COLO829 (cell line): ENCODE data around the gene PHTF2.

Experiments used
- DNase-seq: peaks from one replicate; pipeline ENCODE4 v3.0.0; 2012; ENCODE audit warnings: low spot score

Gene PHTF2

DNA sequence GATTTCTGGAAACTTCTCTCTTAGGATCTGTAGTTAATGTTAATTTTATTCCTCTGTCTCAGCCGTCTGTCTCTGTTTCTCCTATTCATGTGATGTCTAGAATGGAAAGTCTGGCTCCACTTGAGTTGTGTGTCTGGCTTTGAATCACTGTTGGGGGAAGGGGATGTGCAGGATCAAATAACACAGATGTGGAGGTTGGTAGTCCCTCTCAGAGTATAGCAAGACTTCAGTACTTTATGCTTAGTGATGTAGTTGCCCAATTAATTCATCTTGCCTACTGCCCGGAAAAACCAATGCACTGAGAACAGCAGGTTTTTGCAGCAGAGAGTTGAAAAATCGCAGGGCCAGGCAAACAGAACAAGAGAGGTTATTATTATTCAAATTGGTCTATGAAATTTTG lies 79.2 kb downstream of the PHTF2 start:
- no peak for DNase-seq

DNA sequence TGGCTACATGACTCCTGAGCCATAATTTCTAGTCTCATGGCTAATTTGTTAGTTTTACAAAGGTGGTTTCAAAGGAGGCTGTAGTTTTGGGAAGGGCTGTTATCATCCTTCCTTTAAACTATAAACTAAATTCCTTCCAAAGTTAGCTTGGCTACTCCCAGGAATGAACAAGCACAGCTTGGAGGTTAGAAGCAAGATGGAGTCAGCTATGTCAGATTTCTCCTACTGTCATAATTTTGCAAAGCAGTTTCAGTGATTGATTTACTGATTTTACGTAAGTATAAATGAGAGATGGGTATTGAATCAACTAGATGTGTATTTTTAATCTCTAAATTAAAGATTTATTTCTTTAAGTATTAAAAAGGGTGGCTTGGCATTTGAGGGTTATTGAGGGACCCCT lies 79.9 kb downstream of the PHTF2 start:
- DNase-seq = no peak

DNA sequence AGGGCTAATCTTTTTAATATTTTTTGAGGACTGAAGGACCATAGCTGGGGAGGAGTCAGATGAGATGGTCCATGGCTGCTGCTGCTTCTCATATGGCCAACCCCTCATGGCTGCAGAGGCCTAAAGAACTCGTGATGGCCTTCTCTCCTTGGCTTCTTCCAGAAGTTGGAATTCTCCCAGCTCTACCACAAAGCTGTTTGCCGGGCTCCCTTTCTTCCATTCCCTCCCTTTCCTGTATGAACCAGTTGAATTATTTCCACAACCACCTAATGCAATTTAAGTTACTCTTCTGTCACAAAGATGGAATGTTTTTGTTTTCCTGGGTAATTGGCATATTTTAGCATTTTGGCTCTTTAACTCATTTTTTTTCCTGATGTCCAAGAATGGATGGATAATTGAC lies 80.7 kb downstream of the PHTF2 start:
- DNase-seq = no peak

DNA sequence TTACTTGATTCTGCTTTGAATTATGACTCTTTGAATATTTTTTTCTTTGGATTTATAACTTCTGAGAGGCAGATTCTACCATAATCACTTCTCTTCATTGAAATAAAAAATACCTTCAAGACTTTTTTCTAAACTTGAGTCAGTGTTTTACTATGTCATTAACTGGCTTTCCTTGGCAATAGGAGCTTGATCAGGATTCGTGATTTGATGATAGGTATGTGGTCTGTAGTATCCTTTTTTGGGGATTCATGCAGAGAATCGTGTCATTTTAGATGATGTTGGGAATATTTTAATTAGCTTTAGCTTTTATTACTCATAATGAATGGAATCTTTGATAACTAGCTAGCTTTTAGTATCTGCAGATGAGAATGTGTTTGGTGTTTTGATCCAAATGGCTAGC lies 83.3 kb downstream of the PHTF2 start:
- no peak for DNase-seq

DNA sequence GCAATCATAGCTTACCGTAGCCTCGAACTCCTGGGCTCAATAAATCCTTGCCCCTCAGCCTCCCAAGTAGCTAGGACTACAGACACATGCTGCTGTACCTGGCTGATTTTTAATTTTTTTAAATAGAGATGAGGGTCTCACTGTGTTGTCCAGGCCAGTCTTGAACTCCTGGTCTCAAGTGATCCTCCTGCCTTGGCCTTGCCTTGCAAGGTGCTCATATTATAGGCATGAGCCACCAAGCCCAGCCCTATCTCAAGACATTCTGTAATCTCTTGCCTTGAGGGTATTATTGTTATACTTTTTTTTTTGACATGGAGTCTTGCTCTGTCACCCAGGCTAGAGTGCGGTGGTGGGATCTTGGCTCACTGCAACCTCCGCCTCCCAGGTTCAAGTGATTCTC lies 86.6 kb downstream of the PHTF2 start:
- DNase-seq = no peak

DNA sequence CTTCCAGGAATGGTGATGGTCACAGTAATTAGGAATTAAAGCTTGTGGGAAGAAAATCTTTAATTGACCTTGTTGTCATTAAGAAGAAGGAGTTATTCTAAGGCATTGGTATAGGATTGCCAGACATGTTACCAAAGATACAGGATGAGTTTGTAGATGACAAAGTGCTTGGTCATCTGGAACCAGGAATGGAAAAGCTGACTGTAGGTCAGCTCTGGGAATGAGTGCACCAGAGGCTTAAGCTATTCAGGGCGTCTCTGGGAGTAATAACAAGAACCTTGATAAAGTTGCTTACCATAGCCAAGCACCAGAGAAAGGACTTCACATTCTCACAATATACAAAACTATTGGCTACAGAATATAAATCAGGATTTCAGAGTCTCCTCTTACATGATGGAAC lies 89.0 kb downstream of the PHTF2 start:
- DNase-seq = no peak

DNA sequence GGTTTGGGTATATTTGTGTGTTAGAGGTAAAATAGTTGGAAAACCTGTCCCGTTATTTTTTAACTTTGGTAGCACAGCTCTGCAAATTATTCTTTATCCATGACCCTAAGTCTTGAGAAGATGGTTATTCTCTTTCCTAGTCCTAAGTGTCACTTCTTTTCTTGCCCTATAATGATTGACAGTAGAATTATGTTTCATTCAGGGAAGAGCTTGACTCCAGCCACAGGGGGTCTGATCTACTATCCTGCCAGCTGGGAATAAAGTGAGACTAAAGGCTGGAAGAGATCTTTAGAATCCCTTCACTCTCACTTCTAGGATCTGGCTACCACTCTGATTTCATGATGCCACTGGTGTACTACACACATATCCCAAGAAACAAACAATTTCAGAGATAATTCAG lies 90.4 kb downstream of the PHTF2 start:
- no peak for DNase-seq

DNA sequence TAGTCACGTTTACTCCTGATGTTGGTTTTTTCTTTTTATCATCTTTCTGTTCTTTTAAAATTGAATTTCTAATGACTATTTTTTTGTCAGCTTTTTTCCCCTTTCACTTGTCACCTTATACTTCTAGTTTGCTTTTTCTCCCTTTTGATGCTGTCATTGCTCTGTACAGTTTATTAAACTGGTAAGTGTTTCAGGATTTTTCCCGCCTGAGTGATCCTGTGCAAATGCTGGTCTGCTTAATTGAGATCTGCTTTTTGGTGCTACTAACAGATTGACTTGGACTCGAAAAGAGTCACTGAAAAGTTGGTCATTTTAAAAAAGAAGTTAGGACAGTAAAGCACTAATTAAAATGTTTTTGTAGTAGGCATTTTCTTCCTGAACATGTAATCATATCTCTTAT lies 95.2 kb downstream of the PHTF2 start:
- DNase-seq = no peak

DNA sequence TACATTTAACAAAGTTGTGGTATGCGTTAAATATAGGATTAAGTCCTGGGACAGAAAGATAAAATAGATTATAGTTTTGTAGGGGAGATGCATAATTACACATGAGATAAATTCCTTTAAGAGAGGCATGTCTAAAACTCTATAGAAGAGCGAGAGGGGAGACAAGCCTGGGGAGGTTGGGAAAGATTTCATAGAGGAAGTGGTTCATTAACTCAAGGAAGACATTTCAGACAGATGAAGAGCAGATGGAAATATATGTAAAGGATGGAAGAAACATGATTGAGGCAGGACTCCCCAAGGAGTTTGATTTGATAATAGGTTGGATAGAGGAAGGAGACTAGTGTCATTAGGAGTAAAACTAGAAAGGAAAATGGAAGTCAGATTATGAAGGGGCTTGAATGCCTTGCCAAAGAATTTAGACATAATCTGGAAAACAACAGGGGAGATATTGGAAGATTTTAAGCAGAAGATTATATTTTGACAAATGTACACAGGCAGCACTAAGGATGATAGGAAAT lies 96.1 kb downstream of the PHTF2 start:
- no peak for DNase-seq

DNA sequence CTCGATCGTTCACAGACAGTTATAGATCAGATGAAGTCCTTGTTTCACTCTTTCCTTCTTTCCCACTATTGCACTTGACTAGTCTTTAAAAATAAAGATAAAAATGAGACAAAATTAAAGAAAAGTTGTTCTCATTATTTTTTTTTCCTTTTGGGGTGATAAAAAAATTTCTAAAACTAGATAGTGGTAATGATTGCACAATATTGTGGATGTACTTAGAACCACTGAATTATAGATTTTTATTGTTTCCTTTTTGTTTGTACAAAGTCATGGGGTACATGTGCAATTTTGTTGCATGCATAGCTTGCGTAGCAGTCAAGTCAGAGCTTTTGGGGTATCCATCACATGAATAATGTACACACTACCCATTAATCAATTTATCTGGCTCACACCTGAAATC lies 97.3 kb downstream of the PHTF2 start:
- no peak for DNase-seq

DNA sequence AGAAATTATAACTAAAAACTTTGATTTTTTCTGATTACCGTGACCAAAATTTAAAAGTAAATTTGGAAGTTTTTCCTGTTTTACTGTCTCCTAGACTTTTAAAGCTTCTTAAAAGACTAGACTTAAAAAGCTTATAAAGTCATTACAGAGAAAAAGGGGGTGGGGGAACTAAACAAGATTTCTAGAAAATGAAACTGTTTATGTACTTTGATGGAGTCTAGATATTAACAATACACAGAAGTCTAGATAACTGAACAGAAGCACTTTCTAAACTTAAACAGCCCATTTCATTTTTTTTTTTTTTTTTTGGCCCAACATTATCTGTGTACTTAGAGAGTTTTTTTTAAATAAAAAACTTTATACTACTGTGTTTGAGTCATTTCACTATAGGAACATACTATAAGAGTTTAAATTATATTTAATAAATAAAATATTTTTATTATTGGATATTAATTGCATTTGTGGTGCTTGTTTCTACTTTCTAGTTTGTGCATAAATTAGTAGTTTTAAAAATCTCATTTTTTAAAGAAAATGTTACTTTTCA lies 98.5 kb downstream of the PHTF2 start:
- DNase-seq = no peak

DNA sequence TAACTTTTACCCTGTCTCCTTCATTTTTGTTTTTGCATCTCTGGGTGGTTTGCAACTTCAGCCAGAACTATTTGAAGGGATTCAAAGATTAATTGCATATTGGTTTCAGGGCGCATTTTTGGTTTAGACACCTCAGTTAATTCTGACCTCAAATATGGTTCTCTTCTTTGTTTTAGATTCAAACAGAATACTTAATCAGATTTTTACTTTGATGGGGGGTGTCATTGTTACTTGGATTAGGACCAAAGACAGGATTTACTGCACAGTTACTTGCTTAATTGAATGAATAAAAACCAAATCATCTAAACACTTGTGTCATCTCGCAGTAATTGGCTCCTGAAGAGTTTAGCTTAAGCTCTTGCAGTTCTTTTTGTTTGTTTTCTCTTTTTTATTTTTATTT lies 100.9 kb downstream of the PHTF2 start:
- DNase-seq = no peak

DNA sequence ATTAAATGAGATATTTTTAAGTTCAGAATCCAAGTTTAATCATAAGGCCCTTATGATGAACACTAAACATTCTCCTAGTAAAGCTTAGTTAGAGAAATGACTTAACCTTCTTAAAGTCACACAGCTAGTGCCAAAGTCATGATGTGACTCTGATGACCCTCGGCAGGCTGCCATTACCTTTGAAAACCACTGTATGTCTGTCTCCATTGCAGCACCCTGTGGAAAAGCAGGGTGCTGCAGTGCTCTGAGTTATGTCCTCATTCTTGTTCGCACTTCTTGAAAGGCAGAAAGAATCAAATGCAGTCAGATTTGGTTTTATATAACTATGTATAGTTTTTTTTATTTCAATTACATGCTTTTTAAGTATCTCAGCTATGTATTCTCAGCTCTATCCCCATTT lies 105.0 kb downstream of the PHTF2 start:
- DNase-seq = no peak

DNA sequence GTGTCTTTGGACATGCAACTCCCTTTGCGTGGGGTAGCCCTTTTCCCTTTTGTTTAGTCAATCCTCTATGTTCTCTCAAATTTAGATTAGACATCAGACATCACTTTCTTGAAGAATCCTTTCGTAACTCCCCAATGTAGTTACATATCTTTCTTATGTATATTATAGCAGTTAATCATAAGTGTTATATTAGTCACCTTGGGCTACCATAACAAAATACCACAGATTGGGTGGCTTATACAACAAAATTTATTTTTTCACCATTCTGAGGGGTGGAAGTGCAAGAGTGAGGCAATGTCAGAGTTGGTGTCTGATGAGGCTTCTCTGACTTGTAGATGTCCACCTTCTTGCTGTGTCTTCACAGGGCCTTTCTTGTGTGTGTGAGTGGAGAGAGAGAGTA lies 105.7 kb downstream of the PHTF2 start:
- DNase-seq = no peak

DNA sequence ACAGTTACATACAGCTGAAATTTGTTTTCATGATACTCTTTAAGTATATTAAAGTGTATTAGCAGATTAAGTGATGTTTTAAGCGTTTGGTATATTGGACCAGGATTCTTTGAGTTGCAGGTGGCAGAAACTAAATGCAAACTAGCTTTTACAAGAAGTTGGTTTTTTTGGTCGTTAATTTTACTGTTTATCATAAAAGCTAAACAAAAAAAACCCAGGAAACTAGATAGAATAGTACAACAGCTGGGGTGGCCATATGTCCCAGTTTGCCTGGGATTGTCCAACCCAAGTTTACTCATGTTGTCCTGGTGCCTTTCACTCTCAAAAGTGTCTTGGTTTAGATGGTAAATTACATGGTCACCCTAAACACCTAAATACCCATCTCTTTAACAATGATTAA lies 108.7 kb downstream of the PHTF2 start:
- DNase-seq = no peak

DNA sequence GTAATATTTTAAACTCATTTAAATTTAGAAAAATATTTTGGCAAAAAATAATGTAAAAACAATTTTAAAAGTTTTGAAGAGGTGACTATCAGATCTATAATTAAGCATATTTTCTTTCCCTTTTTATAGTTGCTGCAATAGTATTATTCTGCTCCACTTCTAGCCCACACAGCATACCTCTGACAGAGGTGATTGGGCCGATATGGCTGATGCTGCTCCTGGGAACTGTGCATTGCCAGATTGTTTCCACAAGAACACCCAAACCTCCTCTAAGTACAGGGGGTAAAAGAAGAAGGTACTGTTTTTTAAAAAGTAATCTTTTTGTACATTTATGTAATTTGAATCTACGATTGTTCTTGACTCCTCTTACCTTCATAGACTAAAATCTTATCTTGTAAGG lies 110.1 kb downstream of the PHTF2 start:
- no peak for DNase-seq

DNA sequence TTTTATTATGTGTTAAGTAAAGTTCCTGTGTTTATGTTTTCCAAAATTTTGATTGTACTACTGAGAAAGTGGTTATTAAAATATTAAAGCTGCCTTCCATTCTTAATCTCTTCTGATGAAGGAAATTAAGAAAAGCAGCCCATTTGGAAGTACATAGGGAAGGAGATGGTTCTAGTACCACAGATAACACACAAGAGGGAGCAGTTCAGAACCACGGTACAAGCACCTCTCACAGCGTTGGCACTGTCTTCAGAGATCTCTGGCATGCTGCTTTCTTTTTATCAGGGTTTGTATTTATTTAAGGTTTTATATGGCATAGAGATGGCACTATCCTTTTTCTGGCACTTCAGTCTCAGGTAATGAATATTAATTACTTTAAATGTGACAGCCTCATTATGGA lies 111.6 kb downstream of the PHTF2 start:
- DNase-seq = no peak

DNA sequence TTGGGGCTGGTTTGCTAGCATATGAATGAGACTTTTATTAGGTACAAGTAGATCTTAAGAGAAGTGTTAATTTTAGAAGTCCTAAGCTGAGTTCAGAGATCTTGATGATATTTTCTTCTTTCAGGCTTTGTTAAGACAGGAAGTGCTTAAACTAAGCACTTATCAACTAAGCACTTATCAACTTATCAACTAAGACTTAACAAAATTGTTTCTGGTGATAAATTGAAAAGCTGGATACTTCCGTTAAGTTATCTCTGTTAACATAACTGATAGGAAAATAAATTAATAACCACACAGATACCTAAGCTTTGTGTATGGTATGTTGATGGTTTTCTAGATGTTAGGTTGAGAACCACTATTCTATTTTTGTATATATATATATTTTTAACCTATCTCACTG lies 113.7 kb downstream of the PHTF2 start:
- DNase-seq = no peak

DNA sequence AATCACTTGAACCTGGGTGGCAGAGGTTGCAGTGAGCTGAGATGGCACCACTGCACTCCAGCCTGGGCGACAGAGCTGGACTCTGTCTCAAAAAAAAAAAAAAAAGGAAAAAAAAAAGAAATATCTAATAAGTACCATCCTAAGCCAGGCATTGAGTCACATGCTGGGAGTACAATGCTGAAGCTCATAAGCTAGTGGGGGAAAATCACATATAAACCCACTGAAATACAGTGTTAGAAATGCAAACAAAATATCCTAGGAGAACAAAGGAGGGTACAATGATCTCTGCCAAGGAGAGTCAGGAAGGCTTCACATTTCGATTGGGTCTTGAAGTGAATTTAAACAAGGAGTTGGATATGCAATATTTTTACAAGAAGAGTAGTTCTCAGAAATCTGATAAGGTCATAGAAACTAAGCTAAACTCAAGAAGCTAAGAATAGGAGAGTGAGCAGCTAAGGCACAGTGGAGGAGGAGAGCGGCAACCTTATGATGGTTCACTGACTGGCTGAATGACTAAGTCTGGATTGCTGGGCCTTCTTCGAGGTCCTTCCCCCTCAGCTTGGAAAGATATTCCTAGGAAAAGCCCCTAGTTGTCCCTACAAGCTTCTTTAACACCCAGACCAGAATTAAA lies 115.5 kb downstream of the PHTF2 start:
- DNase-seq = no peak

DNA sequence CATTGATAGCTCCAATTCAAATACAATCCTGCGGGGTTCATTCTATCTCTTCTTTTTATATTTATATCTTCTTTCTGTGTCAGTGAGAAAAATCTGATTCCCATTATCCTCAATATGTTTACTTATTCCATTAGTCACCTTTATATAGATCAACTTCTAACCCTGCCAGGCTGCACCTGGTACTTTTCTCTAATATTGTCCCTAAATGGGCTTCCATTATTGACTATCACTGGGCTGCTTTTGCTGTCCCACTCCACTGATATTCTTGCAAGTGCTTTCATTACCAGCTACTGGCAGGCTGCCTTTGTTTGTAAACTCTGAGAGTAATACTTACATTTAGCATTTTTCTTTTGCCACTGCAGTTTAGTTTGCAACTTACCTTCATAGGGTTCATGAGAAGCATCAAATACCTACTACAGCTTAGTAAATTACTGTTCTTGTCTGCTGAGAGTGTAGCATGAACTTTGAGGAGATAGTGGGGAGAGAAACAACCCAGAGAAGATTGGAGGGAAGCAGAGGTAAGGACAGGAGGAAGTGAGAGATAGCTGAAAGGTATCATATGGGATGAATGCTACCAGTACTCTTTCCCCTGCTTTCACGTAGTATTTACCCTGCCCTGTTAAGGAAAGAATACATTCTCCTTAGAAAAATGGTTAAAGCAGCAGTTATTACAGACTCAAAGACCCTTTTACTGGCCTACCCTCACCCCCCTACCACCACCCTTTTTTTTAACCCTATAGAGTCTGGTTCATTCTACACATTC lies 119.1 kb downstream of the PHTF2 start:
- DNase-seq = no peak

DNA sequence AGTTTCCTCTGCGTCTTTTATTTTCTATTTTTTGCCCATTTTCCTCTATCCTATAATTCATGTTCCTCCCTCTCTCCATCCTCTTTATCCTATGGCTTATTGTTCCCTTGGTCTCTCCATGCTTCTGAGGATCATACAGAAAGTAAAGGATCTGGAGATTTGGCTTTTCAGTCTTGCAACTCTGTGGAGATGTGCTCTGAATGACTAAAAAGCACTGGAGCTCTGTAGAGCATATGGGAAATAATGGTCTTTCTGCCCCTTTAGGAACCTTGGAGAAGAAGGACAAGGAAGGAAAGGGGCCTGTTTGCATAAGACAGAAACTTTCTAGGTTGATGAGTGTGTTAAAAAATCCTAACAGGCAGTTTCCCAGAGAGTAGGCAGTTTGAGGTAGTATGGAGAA lies 120.1 kb downstream of the PHTF2 start:
- no peak for DNase-seq

DNA sequence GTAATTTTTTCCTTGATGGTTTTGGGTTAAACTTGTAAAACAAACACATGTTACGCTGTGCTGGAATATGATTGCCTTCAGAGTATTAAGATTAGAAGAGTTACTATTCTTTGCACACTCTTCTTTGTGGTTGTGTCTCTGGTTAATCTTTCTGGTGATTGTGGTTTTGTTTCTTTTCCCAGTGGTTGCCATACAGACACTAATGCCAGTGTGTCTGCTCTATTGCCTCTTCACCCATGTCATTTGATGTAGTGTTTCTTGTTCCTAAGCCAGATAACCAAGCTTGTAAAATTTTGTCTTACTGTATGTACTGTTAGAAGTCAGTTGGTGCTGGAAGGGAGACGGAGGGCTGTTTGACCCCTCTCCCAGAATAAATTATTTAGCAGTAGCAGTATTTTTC lies 124.8 kb downstream of the PHTF2 start:
- no peak for DNase-seq

DNA sequence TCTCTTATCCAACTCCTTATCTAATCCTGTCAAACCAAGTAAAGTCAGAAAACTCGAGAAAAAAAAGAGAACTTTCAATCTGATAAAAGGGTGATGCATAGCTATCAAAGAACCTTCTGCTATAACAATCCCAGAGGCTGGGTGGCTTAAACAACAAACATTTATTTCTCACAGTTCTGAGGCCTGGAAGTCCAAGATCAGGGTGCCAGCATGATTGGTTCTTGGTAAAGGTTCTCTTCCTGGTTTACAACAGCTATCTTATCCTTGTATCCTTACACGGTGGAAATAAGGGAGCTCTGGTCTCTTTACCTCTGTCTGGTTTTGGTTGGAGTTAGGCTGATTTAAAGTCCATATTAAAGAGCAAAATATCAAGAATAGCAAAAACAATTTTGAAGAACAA lies 131.9 kb downstream of the PHTF2 start:
- no peak for DNase-seq

DNA sequence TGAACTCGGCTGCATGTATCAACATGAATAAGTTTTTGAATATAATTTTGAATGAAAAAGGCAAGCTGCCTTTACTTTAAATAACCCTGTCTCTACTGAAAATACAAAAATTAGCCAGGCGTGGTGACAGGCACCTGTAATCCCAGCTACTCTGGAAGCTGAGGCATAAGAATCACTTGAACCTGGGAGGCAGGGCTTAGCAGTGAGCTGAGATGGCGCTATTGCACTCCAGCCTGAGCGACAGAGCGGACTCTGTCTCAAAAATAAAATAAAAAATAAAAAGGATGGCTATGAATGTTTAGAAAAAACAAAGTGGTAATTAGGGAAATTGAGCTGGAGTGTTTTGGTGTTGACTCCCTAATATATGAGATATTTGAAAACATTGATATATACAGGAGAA lies 133.3 kb downstream of the PHTF2 start:
- no peak for DNase-seq
